ENCODE results near the gene NHEJ1. TPM values are rescaled to one million over a fixed set of nuclear protein-coding genes. Genes with fewer than 3 reads are reported as not detected.

NHEJ1 gene
- total RNA-seq, 2 experiments from 2014 or later, result 12.7 to 14.3 TPM

DNA sequence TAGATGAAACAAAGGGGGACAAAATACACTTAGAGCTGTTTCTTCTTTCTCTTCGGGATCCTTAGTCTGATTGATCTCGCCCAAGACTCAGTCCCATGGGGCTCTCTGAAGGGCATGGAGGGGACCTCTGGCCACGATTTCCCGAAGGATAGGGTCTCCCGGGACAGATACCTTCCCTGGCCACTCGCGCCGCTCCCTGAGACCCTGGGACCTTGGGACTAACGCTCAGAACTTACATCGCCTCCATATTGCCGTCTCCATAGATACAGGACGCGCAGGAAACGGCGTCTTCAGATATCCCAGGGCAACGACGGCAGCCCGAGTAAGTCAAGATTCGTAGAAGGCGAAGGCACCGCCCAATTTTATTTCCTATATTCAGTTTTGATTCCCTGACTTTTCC, 119.4 kb downstream of the NHEJ1 start, which contains the start of gene CFAP65:
Gene CFAP65 (minus strand): TSS at position 265 of the 400 bp plus-strand sequence. CDS start 2,468 bp downstream, outside the sequence.
- H3K9me2 ChIP-seq (ENCODE audit: insufficient read depth, low read length), result no peaks in the 10 kb centered on the region
- POLR2A ChIA-PET, result interaction anchor here (0.7 to 0.8 kb wide), 2 partner anchors 39 to 140 kb away, joined by 3 read pairs; no protein-coding TSS in a partner anchor
- no peaks in the 10 kb centered on the region for H3K4me1 ChIP-seq (ENCODE audit: insufficient read depth, low read length, poor library complexity, severe bottlenecking)
- intact Hi-C loops (cut with micrococcal nuclease; ENCODE audit: unreplicated experiment), result no loop called here
- CTCF ChIA-PET (ENCODE audit: unreplicated experiment), result no interaction called here
- H3K4me2 ChIP-seq (ENCODE audit: low read length), result no peak within 1 kb of the TSS
- H3K27ac ChIP-seq (ENCODE audit: low read depth, low read length, poor library complexity, severe bottlenecking), result no peak within 1 kb of the TSS
- TF ChIP-seq EZH2phosphoT487 (IDR thresholded peaks at IDR 0.05; ENCODE audit: borderline replicate concordance, low read depth, low read length), result no peak
- TF ChIP-seq, protein P1, sequence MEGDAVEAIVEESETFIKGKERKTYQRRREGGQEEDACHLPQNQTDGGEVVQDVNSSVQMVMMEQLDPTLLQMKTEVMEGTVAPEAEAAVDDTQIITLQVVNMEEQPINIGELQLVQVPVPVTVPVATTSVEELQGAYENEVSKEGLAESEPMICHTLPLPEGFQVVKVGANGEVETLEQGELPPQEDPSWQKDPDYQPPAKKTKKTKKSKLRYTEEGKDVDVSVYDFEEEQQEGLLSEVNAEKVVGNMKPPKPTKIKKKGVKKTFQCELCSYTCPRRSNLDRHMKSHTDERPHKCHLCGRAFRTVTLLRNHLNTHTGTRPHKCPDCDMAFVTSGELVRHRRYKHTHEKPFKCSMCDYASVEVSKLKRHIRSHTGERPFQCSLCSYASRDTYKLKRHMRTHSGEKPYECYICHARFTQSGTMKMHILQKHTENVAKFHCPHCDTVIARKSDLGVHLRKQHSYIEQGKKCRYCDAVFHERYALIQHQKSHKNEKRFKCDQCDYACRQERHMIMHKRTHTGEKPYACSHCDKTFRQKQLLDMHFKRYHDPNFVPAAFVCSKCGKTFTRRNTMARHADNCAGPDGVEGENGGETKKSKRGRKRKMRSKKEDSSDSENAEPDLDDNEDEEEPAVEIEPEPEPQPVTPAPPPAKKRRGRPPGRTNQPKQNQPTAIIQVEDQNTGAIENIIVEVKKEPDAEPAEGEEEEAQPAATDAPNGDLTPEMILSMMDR (conservative IDR thresholded peaks at IDR 0.05; ENCODE audit: low read length), result no peak
- no peaks in the 10 kb centered on the region for H3K79me2 ChIP-seq (ENCODE audit: insufficient read depth, low read depth, low read length)
- H3K4me3 ChIP-seq (ENCODE audit: low read depth, low read length, poor library complexity, severe bottlenecking), result no peak within 1 kb of the TSS
- H4K20me1 ChIP-seq (ENCODE audit: insufficient read depth, low read length), result no peaks in the 10 kb centered on the region
- no peaks in the 10 kb centered on the region for H3K36me3 ChIP-seq (ENCODE audit: insufficient read depth, low read length)
- no peak within 1 kb of the TSS for H2AFZ ChIP-seq (ENCODE audit: low read length)
- DNase-seq (ENCODE audit: low spot score), result no peak
- no peaks in the 10 kb centered on the region for H3K9me3 ChIP-seq (ENCODE audit: low read length)
- no TSS peak for BruUV-seq (replicated peaks)

DNA sequence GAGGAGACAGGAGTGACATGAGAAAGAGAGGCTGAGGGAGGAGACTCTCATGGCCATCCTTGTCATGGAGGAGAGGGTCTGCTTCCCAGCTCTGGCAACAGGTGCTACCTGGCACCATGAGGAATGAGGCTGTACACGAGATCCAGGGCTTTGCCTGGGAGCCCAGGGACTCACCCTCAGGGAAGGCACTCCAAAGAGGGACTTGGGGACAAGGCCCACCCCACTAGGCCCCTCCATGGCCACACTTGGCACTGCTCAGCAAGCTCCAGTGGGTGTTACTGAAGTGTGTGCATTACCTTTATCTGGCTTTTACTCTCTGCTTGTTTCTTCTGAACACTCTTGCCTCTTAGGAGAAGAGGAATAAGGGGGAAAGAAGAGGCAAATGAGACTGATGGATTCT, 122.0 kb downstream of the NHEJ1 start:
- Histone ChIP-seq H3K9me2 (ENCODE audit: insufficient read depth, low read length) (no peaks in the 10 kb centered on the region), H3K4me3 (ENCODE audit: low read depth, low read length, poor library complexity, severe bottlenecking) (no peak overlapping the region), H3K4me1 (ENCODE audit: insufficient read depth, low read length, poor library complexity, severe bottlenecking) (no peaks in the 10 kb centered on the region), H3K36me3 (ENCODE audit: insufficient read depth, low read length) (no peaks in the 10 kb centered on the region), H2AFZ (ENCODE audit: low read length) (no peak overlapping the region), H3K9me3 (ENCODE audit: low read length) (no peaks in the 10 kb centered on the region), H3K4me2 (ENCODE audit: low read length) (no peak overlapping the region), H4K20me1 (ENCODE audit: insufficient read depth, low read length) (no peaks in the 10 kb centered on the region), H3K79me2 (ENCODE audit: insufficient read depth, low read depth, low read length) (no peaks in the 10 kb centered on the region), H3K27ac (ENCODE audit: low read depth, low read length, poor library complexity, severe bottlenecking) (no peak overlapping the region)
- ChIA-PET CTCF (ENCODE audit: unreplicated experiment) (no interaction called here), POLR2A (no interaction called here)
- no TSS peak for BruUV-seq (replicated peaks)
- TF ChIP-seq, protein P1 (conservative IDR thresholded peaks at IDR 0.05; ENCODE audit: low read length), result no peak
- no peak for TF ChIP-seq EZH2phosphoT487 (IDR thresholded peaks at IDR 0.05; ENCODE audit: borderline replicate concordance, low read depth, low read length)
- intact Hi-C loops (cut with micrococcal nuclease; ENCODE audit: unreplicated experiment), result no loop called here
- no peak for DNase-seq (ENCODE audit: low spot score)

DNA sequence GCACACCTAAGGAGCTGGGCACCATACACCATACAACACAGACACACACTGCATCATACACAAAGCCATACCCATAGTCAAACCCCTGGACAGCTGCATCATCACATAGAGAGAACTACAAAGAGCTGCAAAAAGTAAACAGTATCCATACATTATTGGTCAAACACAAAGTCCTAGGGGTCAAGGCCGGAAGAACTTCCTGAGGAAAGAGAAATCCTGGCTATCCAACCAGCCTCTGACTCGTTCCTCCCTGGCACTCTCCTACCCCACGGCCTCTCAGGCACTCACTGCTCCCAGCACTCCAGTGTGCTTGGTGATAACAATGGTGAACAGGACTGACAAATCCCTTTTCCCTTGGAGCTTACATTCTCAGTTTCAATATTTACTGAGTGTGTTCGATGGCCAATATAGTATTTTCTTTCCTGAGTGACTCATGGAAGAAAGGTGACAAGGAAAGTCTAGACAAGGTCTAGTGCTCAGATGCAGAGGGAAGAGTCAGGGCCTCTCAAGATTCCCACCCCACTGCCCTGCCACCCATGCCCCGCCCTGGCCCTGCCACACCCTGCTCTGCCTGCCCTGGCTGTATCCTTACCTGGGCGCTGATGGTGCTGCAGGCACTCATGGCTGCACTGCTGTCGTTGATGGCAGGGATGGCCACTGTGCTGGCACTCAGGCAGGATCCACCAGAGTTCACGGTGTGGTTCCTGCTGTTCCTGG, 122.7 kb downstream of the NHEJ1 start:
- POLR2A ChIA-PET, result no interaction called here
- BruUV-seq (replicated peaks), result no TSS peak
- CTCF ChIA-PET (ENCODE audit: unreplicated experiment), result interaction anchor here (1.0 kb wide), 1 partner anchor 1164 kb away, joined by 3 read pairs; no protein-coding TSS in a partner anchor
- no peak overlapping the region for H3K4me2 ChIP-seq (ENCODE audit: low read length)
- H4K20me1 ChIP-seq (ENCODE audit: insufficient read depth, low read length), result no peaks in the 10 kb centered on the region
- H3K79me2 ChIP-seq (ENCODE audit: insufficient read depth, low read depth, low read length), result no peaks in the 10 kb centered on the region
- H2AFZ ChIP-seq (ENCODE audit: low read length), result no peak overlapping the region
- TF ChIP-seq, protein P1 (conservative IDR thresholded peaks at IDR 0.05; ENCODE audit: low read length), result no peak
- no peak for TF ChIP-seq EZH2phosphoT487 (IDR thresholded peaks at IDR 0.05; ENCODE audit: borderline replicate concordance, low read depth, low read length)
- H3K36me3 ChIP-seq (ENCODE audit: insufficient read depth, low read length), result no peaks in the 10 kb centered on the region
- no peak for DNase-seq (ENCODE audit: low spot score)
- H3K4me3 ChIP-seq (ENCODE audit: low read depth, low read length, poor library complexity, severe bottlenecking), result no peak overlapping the region
- H3K9me3 ChIP-seq (ENCODE audit: low read length), result no peaks in the 10 kb centered on the region
- no peak overlapping the region for H3K27ac ChIP-seq (ENCODE audit: low read depth, low read length, poor library complexity, severe bottlenecking)
- H3K9me2 ChIP-seq (ENCODE audit: insufficient read depth, low read length), result no peaks in the 10 kb centered on the region
- intact Hi-C loops (cut with micrococcal nuclease; ENCODE audit: unreplicated experiment), result no loop called here
- H3K4me1 ChIP-seq (ENCODE audit: insufficient read depth, low read length, poor library complexity, severe bottlenecking), result no peaks in the 10 kb centered on the region
